Glutamatergic neuron (in vitro differentiated cells): ENCODE data around the gene WDR37. TPM values are rescaled to one million over a fixed set of nuclear protein-coding genes. Genes with fewer than 3 reads are reported as not detected.
A peak's percentile ranks its signal among the peaks of the same experiment; 100 is the strongest.

Experiments
- DNase-seq: peaks from one replicate; pipeline ENCODE4 v3.0.0; 2022
- H3K27ac Mint-ChIP-seq: one replicate; pipeline ENCODE4 v1.8.0; 2020; ENCODE audit warnings: mild to moderate bottlenecking, mixed read lengths, inconsistent platforms; ENCODE audit not compliant: unreplicated experiment
- H3K27me3 Mint-ChIP-seq: one replicate; pipeline ENCODE4 v1.8.0; 2020; ENCODE audit warnings: mild to moderate bottlenecking, moderate library complexity, mixed read lengths, inconsistent platforms; ENCODE audit not compliant: unreplicated experiment
- H3K36me3 Mint-ChIP-seq: one replicate; pipeline ENCODE4 v1.8.0; 2020; ENCODE audit warnings: mild to moderate bottlenecking, mixed read lengths, inconsistent platforms; ENCODE audit not compliant: unreplicated experiment
- H3K4me1 Mint-ChIP-seq: one replicate; pipeline ENCODE4 v1.8.0; 2020; ENCODE audit warnings: mild to moderate bottlenecking, low read depth, mixed read lengths, inconsistent platforms; ENCODE audit not compliant: unreplicated experiment
- H3K4me3 Mint-ChIP-seq: one replicate; pipeline ENCODE4 v1.8.0; 2020; ENCODE audit warnings: mild to moderate bottlenecking, mixed read lengths, inconsistent platforms; ENCODE audit not compliant: unreplicated experiment
- H3K9me3 Mint-ChIP-seq: one replicate; pipeline ENCODE4 v1.8.0; 2020; ENCODE audit warnings: mild to moderate bottlenecking, moderate library complexity, mixed read lengths, inconsistent platforms; ENCODE audit not compliant: unreplicated experiment
- CTCF ChIP-seq: fragments of 200-600 bp; sonication (generic); IDR thresholded peaks from one replicate; pipeline ENCODE4 v1.5.0; 2021; ENCODE audit not compliant: partially characterized antibody, unreplicated experiment
- total RNA-seq: library from RNA; stranded (reverse); fragmentation: NEBNext Ultra II Directional; extraction: Animal tissue kit (Norgen Biotek cat#: 25700); gene quantifications from one replicate; pipeline ENCODE4 v1.2.1, GENCODE V29; 2021; ENCODE audit not compliant: unreplicated experiment

The WDR37 gene
- total RNA-seq, 1 donor from 2014 or later: 27.8 TPM

- Mint-ChIP-seq H3K9me3 (no peaks in the 10 kb centered on the region), H3K4me3 (no peak overlapping the region), H3K4me1 (peaks cover 14% of the 10 kb centered on the region), H3K27ac (peak overlapping the region; percentile 53), H3K36me3 (no peaks in the 10 kb centered on the region), H3K27me3 (peaks cover 2% of the 10 kb centered on the region)
- no peak for TF ChIP-seq CTCF
- DNase-seq: no peak
These were observed 18.0 kb downstream of the WDR37 start for GRCh38 chr10:1074052-1074747.

GRCh38 chr10:1074748-1075308 is 18.6 kb downstream of the WDR37 start:
- TF ChIP-seq CTCF: peak; percentile 18
- peaks cover 14% of the 10 kb centered on the region for H3K4me1 Mint-ChIP-seq
- H3K27me3 Mint-ChIP-seq: peaks cover 2% of the 10 kb centered on the region
- DNase-seq: no peak
- H3K27ac Mint-ChIP-seq: peak overlapping the region; percentile 53
- H3K9me3 Mint-ChIP-seq: no peaks in the 10 kb centered on the region
- no peak overlapping the region for H3K4me3 Mint-ChIP-seq
- H3K36me3 Mint-ChIP-seq: no peaks in the 10 kb centered on the region

GRCh38 chr10:1078668-1079067 is 22.5 kb downstream of the WDR37 start:
- Mint-ChIP-seq H3K4me3 (no peak overlapping the region), H3K9me3 (no peaks in the 10 kb centered on the region), H3K27me3 (peaks cover 2% of the 10 kb centered on the region), H3K36me3 (no peaks in the 10 kb centered on the region), H3K27ac (no peak overlapping the region), H3K4me1 (peaks cover 5% of the 10 kb centered on the region)
- TF ChIP-seq CTCF: no peak
- DNase-seq: no peak

GRCh38 chr10:1083581-1083980 is 27.4 kb downstream of the WDR37 start:
- no peak for TF ChIP-seq CTCF
- no peak for DNase-seq
- H3K4me1 Mint-ChIP-seq: no peaks in the 10 kb centered on the region
- H3K4me3 Mint-ChIP-seq: no peak overlapping the region
- H3K36me3 Mint-ChIP-seq: peaks cover 7% of the 10 kb centered on the region
- H3K27ac Mint-ChIP-seq: no peak overlapping the region
- H3K27me3 Mint-ChIP-seq: no peaks in the 10 kb centered on the region
- H3K9me3 Mint-ChIP-seq: no peaks in the 10 kb centered on the region
